Urinary bladder (tissue), 4 donors: ENCODE data around the gene POC5. TPM values are rescaled to one million over a fixed set of nuclear protein-coding genes. Genes with fewer than 3 reads are reported as not detected.

ENCODE experiments used
- DNase-seq: peaks from one replicate; pipeline ENCODE4 v3.0.0-alpha.2; 2015; ENCODE audit errors: extremely low spot score
- H3K27ac ChIP-seq: one replicate; pipeline ENCODE4 v1.5.1; 2013; ENCODE audit warnings: low read depth, mild to moderate bottlenecking, moderate library complexity
- H3K36me3 ChIP-seq: one replicate; pipeline ENCODE4 v1.6.1; 2013; ENCODE audit warnings: mild to moderate bottlenecking, moderate library complexity; ENCODE audit not compliant: insufficient read depth
- H3K4me1 ChIP-seq: one replicate; pipeline ENCODE4 v1.6.1; 2013; ENCODE audit warnings: mild to moderate bottlenecking, moderate library complexity; ENCODE audit not compliant: insufficient read depth
- H3K4me3 ChIP-seq: one replicate; pipeline ENCODE4 v1.5.1; 2013; ENCODE audit warnings: low read depth, low read length
- WGBS: extraction: QIAGEN DNeasy Blood & Tissue Kit; methylation state at CpG from one replicate; pipeline ENCODE4 v1.1.7; 2013; 5-methylcytosine and 5-hydroxymethylcytosine counted together
- polyA plus RNA-seq: library from polyadenylated mRNA; stranded (reverse); fragments of 200-250 nt; gene quantifications from one replicate; pipeline ENCODE4 v1.2.3, GENCODE V29; 2013
- small RNA-seq: library from RNA; depleted of rRNA; stranded (forward); fragments of <200 nt; gene quantifications from one replicate; pipeline ENCODE3, GENCODE V24; 2014
- total RNA-seq: library from RNA; depleted of rRNA; stranded (reverse); fragments of >200 nt; gene quantifications from one replicate; pipeline ENCODE4 v1.2.3, GENCODE V29; 2014
- donor health status: healthy with polysubstance abuse.
- donor health status: healthy.

POC5 gene
- total and polyA plus RNA-seq, 2 donors: 9.2 to 26.5 TPM

- Histone ChIP-seq H3K36me3 (no peaks in the 10 kb centered on the region), H3K27ac (no peak overlapping the region), H3K4me1 (no peaks in the 10 kb centered on the region), H3K4me3 (no peak overlapping the region)
- WGBS: 47% methylated on average over 1 of the region's 1 CpG
- DNase-seq: no peak
These were observed 79.3 kb downstream of the POC5 start for GRCh38 chr5:75637949-75638348.

GRCh38 chr5:75632321-75632720 lies 84.9 kb downstream of the POC5 start:
- no peaks in the 10 kb centered on the region for H3K4me1 ChIP-seq
- H3K27ac ChIP-seq: no peak overlapping the region
- H3K36me3 ChIP-seq: no peaks in the 10 kb centered on the region
- WGBS: 96% methylated on average over 1 of the region's 1 CpG
- no peak overlapping the region for H3K4me3 ChIP-seq
- DNase-seq: no peak

GRCh38 chr5:75630875-75631274 lies 86.4 kb downstream of the POC5 start:
- H3K36me3 ChIP-seq: no peaks in the 10 kb centered on the region
- H3K4me3 ChIP-seq: no peak overlapping the region
- no peak for DNase-seq
- no peaks in the 10 kb centered on the region for H3K4me1 ChIP-seq
- no peak overlapping the region for H3K27ac ChIP-seq
- WGBS: 82% methylated on average over 2 of the region's 2 CpGs

GRCh38 chr5:75627801-75628200 lies 89.4 kb downstream of the POC5 start:
- Histone ChIP-seq H3K4me1 (no peaks in the 10 kb centered on the region), H3K4me3 (no peak overlapping the region), H3K27ac (no peak overlapping the region), H3K36me3 (no peaks in the 10 kb centered on the region)
- 93% methylated on average over 1 of the region's 1 CpG for WGBS
- DNase-seq: no peak

GRCh38 chr5:75626959-75627358 lies 90.3 kb downstream of the POC5 start:
- DNase-seq: no peak
- no peak overlapping the region for H3K27ac ChIP-seq
- H3K36me3 ChIP-seq: no peaks in the 10 kb centered on the region
- H3K4me1 ChIP-seq: no peaks in the 10 kb centered on the region
- no peak overlapping the region for H3K4me3 ChIP-seq

Small RNA genes within 50 kb of the gene (small RNA-seq; reads per million reads assigned to genes)
- gene RNU6-680P: not detected

Other genes with a start within 250 kb of the POC5 start
- gene CERT1, start 205.8 kb downstream of the POC5 start, total RNA-seq: 94.1 TPM
- gene CERT1, start 205.8 kb downstream of the POC5 start, polyA plus RNA-seq: 32.5 TPM
- 140 TPM for gene POLK, start 205.5 kb downstream of the POC5 start, total RNA-seq
- 14.1 TPM for gene POLK, start 205.5 kb downstream of the POC5 start, polyA plus RNA-seq
- 10.3 TPM for gene ANKDD1B, start 106.0 kb downstream of the POC5 start, total RNA-seq
- 0.41 TPM for gene ANKDD1B, start 106.0 kb downstream of the POC5 start, polyA plus RNA-seq